Stomach (tissue), 9 donors: Measurements from ENCODE around the gene NUAK1. TPM values are rescaled to one million over a fixed set of nuclear protein-coding genes. Genes with fewer than 3 reads are reported as not detected.

Source experiments
- DNase-seq, 2 donors: peaks; one replicate each; pipeline versions ENCODE4 v3.0.0 to v3.0.0-alpha.2; 2013 to 2019
- H3K27ac ChIP-seq, 5 donors: fragments of 200-600 bp in 4 of 5; sonication (generic) in 4 of 5; one replicate each; pipeline ENCODE4 v1.5.1; 2013 to 2019; ENCODE audit warnings: mild to moderate bottlenecking in 1 of 5, moderate library complexity in 1 of 5
- H3K27me3 ChIP-seq, 3 donors: fragments of 200-600 bp; sonication (generic); one replicate each; pipeline ENCODE4 v1.5.1; 2017 to 2019; ENCODE audit warnings: mixed run types in 1 of 3
- H3K36me3 ChIP-seq, 4 donors: fragments of 200-600 bp; sonication (generic); 1 replicate in 3 of 4; 2 replicates in 1 of 4; pipeline ENCODE4 v1.5.1; 2016 to 2019
- H3K4me1 ChIP-seq, 4 donors: fragments of 200-600 bp; sonication (generic); one replicate each; pipeline ENCODE4 v1.5.1; 2016 to 2019
- H3K4me3 ChIP-seq, 4 donors: fragments of 200-600 bp; sonication (generic) in 3 of 4; one replicate each; pipeline ENCODE4 v1.5.1; 2016 to 2019; ENCODE audit warnings: mild to moderate bottlenecking in 1 of 4
- H3K9me3 ChIP-seq, 4 donors: fragments of 200-600 bp; sonication (generic); one replicate each; pipeline ENCODE4 v1.5.1; 2016 to 2019
- CTCF ChIP-seq, 7 experiments: fragments of 450-650 bp in 4 of 7; fragments of 200-600 bp in 3 of 7; sonication (generic) in 3 of 7; IDR thresholded peaks; one replicate each; pipeline ENCODE4 v1.5.1; 2016 to 2019; ENCODE audit warnings: antibody characterized with exemption in 7 of 7, control low read depth in 2 of 7, mild to moderate bottlenecking in 1 of 7
- EP300 ChIP-seq: sonication (generic); formaldehyde crosslinking; IDR thresholded peaks from one replicate; pipeline ENCODE4 v1.6.1; 2017; ENCODE audit warnings: antibody characterized with exemption
- POLR2A ChIP-seq, 4 donors: fragments of 450-650 bp; IDR thresholded peaks; one replicate each; pipeline ENCODE4 v1.6.1; 2016; ENCODE audit warnings: antibody characterized with exemption in 4 of 4, control low read depth in 2 of 4, mild to moderate bottlenecking in 1 of 4, moderate library complexity in 1 of 4
- POLR2AphosphoS5 ChIP-seq, 3 donors: sonication (generic); formaldehyde crosslinking; IDR thresholded peaks; one replicate each; pipeline ENCODE4 v1.6.1; 2016; ENCODE audit warnings: antibody characterized with exemption in 3 of 3
- WGBS, 5 donors: extraction: QIAGEN DNeasy Blood & Tissue Kit in 3 of 5; methylation state at CpG; one replicate each; pipeline versions ENCODE4 v1.1.5 to v1.1.7; 2013 to 2018; 5-methylcytosine and 5-hydroxymethylcytosine counted together
- intact Hi-C: fragments of 100-400 bp; cut with DNase I; formaldehyde crosslinking; loops from one replicate; pipeline ENCODE4 v1.15.1; 2023; ENCODE audit warnings: low total_unique reads
- polyA plus RNA-seq, 3 donors: library from polyadenylated mRNA; stranded (reverse); fragments of 200-250 nt; gene quantifications; one replicate each; pipeline ENCODE4 v1.2.3, GENCODE V29; 2013
- total RNA-seq, 5 donors: library from RNA; depleted of rRNA; stranded (reverse); fragments of >200 nt; gene quantifications; one replicate each; pipeline versions ENCODE4 v1.1.0 to v1.2.3, GENCODE V29; 2014 to 2016
- donor health status: healthy with polysubstance abuse.
- donor health status: Bipolar disorder and iron deficiency.
- donor health status: healthy.

Gene NUAK1
- total and polyA plus RNA-seq, 8 donors: 0.58 to 79.0 (median 4.3) TPM

- Histone ChIP-seq H3K4me1 (no peaks in the 10 kb centered on the region), H3K4me3 (no peak overlapping the region), H3K27me3 (peaks cover 0 to 13% (median 0%) of the 10 kb centered on the region in 3 donors), H3K36me3 (no peaks in the 10 kb centered on the region), H3K9me3 (no peaks in the 10 kb centered on the region), H3K27ac (no peak overlapping the region)
- TF ChIP-seq POLR2A (IDR thresholded peaks at IDR 0.05) (no peak), POLR2AphosphoS5 (IDR thresholded peaks at IDR 0.05) (no peak), EP300 (no peak), CTCF (IDR thresholded peaks at IDR 0.05) (no peak)
- intact Hi-C loops: no loop called here
- DNase-seq: no peak
- WGBS, 5 donors: 87 to 100% (median 92%) methylated on average over 1 of the region's 1 CpG
Observed at GRCh38 chr12:106160915-106161314, 22.2 kb upstream of the NUAK1 start.

GRCh38 chr12:106157802-106158201 is 19.0 kb upstream of the NUAK1 start:
- intact Hi-C loops: no loop called here
- 90 to 100% (median 93%) methylated on average over 2 of the region's 2 CpGs for WGBS, 5 donors
- Histone ChIP-seq H3K27ac (no peak overlapping the region), H3K36me3 (no peaks in the 10 kb centered on the region), H3K9me3 (no peaks in the 10 kb centered on the region), H3K4me1 (peaks cover 0 to 6% (median 0%) of the 10 kb centered on the region in 4 donors), H3K27me3 (peaks cover 0 to 2% (median 0%) of the 10 kb centered on the region in 3 donors), H3K4me3 (no peak overlapping the region)
- no peak for TF ChIP-seq CTCF (IDR thresholded peaks at IDR 0.05)
- no peak for TF ChIP-seq EP300
- TF ChIP-seq POLR2AphosphoS5 (IDR thresholded peaks at IDR 0.05): no peak
- no peak for TF ChIP-seq POLR2A (IDR thresholded peaks at IDR 0.05)
- no peak for DNase-seq

GRCh38 chr12:106154751-106155273 is 16.1 kb upstream of the NUAK1 start:
- no peaks in the 10 kb centered on the region for H3K27me3 ChIP-seq
- H3K4me1 ChIP-seq: peaks cover 0 to 6% (median 0%) of the 10 kb centered on the region in 4 donors
- no peaks in the 10 kb centered on the region for H3K9me3 ChIP-seq
- no peak overlapping the region for H3K4me3 ChIP-seq
- H3K27ac ChIP-seq: no peak overlapping the region
- WGBS, 5 donors: 52 to 66% (median 59%) methylated on average over 3 of the region's 3 CpGs
- intact Hi-C loops: loop anchor here (5.0 kb wide), 1 partner anchor 733 kb away; no protein-coding TSS in a partner anchor
- no peak for DNase-seq
- no peaks in the 10 kb centered on the region for H3K36me3 ChIP-seq
- TF ChIP-seq POLR2A (IDR thresholded peaks at IDR 0.05) (no peak), POLR2AphosphoS5 (IDR thresholded peaks at IDR 0.05) (no peak), CTCF (IDR thresholded peaks at IDR 0.05) (no peak), EP300 (no peak)

GRCh38 chr12:106152334-106152733 is 13.6 kb upstream of the NUAK1 start:
- Histone ChIP-seq H3K36me3 (no peaks in the 10 kb centered on the region), H3K4me1 (peaks cover 0 to 25% (median 8%) of the 10 kb centered on the region in 4 donors), H3K4me3 (no peak overlapping the region), H3K27me3 (no peaks in the 10 kb centered on the region), H3K27ac (no peak overlapping the region), H3K9me3 (no peaks in the 10 kb centered on the region)
- intact Hi-C loops: loop anchor here (5.0 kb wide), 1 partner anchor 730 kb away; no protein-coding TSS in a partner anchor
- DNase-seq: no peak
- TF ChIP-seq EP300 (no peak), POLR2AphosphoS5 (IDR thresholded peaks at IDR 0.05) (no peak), CTCF (IDR thresholded peaks at IDR 0.05) (no peak), POLR2A (IDR thresholded peaks at IDR 0.05) (no peak)
- 44 to 72% (median 55%) methylated on average over 4 of the region's 4 CpGs for WGBS, 5 donors
